NCI-H2171 treated with DMSO at 0.1 percent for 48 hours (cell line): ENCODE measurements around the gene GABRG3.

Experiments
- DNase-seq: peaks from one replicate; lab custom pipeline; 2025; lab: John Stamatoyannopoulos, UW

GABRG3 gene

DNA sequence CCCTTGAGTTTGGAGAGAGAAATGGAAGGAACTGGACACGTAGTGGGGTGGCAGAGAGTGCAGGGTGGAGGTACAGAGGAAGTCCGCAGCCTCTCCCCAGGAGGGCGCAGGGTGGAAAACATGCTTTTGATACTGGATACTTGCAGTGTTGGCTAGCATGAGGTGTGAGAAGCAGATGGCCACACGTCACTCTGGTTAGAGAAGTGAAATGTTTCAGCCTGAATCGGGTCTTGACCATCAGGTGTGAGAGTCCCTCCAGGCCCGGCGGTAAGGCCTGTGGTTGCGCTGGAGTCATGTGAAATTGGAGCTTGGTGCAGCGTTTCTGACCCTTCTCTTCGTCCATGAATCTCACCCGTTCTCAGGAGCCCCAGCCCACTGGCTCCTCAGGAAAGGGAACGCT, 93.1 kb downstream of the GABRG3 start:
- no peak for DNase-seq

DNA sequence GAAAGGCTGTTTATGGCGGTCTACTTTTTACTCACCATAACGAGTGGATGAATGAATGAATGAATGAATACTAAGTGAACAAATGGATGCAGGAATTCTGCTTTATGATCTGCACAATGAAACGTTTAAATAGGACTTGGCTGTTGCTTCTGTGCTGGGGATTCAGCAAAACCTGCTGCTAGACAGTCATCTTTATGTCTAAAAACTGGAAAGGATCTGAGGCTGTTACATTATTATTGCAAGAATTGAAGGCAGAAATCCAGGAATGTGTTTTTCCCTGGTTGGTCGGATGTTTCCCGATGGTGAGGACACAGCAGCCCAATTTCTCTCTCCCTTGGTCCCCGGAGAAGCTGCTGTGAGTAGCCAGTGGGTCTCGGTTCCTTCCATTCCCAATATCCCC, 94.2 kb downstream of the GABRG3 start:
- no peak for DNase-seq

DNA sequence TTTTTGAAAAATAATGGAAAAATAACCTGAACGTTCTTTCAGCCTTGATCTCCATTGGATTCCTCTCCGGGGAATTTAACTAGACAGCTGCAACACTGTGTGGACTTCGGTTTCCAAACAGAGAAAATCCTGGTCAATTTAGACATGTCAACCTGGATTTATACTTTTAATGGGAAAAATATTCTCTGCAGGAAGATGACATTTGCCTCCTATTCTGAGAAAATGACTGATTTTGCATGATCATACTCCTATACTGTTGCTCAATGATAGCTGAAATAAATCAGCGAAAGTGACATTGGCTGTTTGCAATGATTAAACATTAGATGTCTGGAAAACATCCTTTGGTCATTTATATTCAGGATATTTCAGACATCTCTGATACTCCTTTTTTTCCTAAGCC, 94.8 kb downstream of the GABRG3 start:
- no peak for DNase-seq

DNA sequence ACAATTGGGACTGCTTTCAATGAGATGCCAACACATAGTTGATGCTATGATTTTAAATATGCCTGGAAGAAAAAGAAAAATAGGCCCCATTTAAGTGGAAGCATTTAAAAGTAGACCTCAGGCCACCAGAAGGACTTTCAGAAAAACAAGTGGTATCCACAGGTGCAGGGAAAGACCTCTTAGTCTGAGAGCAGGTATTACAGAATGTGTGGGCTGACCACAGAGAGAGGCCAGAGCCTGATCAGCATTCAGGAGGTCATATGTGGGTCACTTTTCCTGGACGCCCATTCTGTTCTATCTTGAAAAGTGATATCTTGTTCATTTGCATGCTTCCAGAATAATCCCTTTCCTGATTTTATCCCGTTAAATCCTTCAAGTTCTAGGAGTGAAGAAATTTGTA, 95.5 kb downstream of the GABRG3 start:
- no peak for DNase-seq

DNA sequence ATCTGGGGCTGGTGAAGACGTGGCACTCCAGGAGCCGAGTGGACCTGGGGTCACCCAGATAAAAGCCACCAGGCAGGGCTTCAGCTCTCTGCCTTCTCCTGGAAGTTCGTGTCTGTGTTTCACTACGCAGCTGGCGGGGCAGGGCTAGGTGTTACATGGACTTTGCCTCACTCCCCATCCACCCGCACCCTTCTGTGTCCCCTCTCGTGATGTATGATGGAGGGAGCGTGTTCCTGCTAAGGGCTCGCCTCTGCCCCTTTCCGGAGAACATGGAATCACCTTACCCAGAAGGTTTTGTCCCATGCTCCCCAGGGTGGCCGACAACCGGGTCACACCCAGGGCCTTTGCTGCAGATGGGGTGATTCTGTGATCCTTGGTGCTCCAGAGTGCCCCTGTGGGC, 96.2 kb downstream of the GABRG3 start:
- DNase-seq: no peak

DNA sequence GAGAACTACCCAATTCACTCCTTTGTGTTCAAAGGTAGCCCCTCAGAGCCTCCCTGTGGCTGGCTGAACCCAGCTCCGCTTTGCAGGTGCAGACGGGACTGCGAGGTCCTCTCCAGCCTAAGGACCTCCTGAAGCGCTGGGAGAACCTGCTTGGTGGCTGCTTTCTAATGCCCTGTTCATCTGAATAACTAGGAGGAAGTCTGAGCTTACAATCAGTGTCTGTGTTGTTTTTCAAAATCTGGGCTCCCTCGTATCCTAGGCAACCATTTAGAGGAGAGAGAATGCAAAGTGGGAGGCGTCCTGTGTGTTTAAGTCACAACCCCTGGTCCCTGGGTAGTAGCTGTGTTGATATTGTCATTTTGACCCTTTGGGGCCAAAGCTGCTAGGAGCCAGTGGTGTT, 99.9 kb downstream of the GABRG3 start:
- no peak for DNase-seq

DNA sequence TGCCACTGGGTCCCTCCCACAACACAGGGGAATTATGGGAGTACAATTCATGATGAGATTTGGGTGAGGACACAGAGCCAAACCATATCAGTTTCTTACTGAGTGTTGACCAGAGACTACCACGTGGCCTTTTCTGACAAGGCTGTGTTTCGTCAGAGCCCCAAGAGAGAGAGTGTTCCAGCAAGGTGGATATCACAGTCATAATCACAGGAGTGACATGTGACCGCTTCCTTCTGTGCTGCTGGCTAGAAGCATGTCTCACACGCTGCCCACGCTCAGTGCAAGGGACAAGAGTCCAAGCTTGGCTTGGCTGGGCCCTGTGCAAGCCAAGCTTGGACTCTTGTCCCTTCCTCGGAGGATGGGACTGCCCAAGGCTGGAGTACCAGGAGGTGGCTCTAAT, 103.2 kb downstream of the GABRG3 start:
- DNase-seq: no peak

DNA sequence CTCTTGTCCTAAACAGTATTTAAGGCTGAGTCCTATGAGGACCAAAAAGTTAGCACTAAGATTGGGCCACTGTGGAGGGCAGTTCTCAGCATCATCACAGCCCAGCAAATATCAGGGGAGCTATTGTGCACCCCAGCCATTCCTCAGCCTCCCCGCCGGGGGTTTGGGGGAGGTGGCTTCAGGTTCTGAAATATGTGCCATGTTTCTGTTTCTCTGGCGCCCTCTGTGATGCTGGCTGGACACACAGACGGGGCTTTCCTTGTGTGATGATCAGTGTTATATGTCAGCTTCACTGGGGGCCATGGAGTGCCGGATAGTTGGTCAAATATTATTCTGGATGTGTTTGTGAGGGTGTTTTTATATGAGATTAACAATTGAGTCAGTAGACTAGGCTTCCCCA, 106.8 kb downstream of the GABRG3 start:
- DNase-seq: no peak

DNA sequence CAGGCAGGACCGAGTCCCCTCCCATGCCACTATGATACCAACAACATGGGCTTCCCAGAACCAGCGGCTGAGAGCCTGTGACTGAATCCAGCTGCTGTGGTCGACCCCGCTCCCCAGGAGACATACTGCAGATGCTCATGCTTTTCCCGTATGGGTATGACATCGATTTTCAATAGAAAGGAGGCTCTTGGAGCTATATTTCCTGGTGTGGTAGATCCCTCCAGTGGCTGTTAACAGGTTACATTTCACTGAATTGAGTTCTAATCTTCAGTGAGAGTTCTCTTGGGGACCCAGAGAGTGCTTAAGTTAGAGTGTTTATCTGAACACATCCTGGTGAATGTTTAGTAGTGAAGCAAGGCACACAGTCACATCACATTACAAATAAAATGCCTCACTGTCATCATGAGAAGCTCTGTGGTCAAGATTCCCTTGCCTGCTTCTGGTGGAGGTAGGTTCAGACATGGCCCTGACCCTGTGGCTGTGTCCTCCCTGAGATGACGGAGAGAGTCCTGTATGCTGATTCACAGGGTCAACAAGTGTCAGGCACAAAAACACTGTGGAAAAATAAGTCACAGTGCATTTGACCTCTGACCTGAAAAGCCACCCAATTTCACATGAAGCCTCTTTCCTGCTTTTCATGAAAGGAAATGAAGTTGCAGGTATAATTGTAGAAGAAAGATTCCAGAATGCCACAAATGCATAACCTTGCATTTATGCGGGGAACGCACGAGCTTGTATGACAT, 110.9 kb downstream of the GABRG3 start:
- no peak for DNase-seq

DNA sequence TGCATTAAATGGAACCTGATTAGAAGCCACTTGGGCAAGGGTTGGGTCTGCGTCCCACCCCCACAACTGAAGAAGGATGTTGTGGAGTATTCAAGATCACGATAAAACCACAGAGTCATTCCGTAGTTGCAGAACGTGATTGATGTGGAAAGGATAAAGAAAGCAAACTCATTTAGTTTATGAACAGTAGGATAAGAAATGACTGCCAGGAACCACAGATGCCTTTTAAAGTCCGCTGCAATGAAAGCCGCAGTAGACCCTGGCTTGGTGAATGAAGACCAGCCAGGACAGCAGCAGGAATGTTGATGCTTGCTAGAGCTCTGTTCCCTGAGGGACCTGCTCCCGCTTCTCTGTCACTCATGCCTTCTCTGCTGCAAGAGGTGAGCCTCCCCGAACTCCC, 111.5 kb downstream of the GABRG3 start:
- no peak for DNase-seq

DNA sequence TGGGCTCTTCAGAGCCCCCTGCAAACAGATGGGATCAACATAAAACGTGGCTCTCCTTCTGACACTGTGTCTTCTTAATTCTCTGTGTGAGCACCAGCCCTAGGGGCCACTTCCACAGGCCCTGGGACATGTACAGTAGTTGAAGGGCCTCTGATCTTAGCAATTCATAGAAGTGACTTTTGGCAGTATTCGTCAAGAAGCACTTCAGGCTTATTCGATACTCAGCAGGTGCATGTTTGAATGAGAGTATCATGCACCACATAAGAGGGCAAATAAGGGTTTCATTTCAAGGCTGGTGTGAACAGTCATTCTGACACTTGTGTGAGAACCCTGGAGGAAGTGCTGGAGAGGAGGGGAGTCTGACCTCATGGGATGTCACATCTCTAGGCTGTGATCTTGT, 113.9 kb downstream of the GABRG3 start:
- no peak for DNase-seq

DNA sequence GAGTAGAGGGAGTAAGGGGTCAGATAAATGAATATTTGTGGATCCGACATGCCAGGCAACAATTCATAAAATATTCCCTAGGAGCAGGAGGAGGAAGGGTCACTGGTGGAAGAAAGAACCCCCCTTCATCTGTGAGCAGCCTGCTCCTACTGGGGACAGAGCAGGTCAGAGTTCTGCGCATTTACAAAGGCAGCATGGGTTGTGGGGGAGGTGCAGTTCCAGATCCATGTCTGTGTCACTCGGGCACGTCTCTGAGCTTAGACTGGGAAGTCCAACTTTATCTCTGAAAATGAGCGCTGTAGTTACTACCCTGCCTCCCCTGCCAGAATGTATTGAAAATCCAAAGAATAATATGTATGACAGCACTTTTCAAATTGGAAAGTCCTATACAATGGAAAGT, 115.2 kb downstream of the GABRG3 start:
- no peak for DNase-seq

DNA sequence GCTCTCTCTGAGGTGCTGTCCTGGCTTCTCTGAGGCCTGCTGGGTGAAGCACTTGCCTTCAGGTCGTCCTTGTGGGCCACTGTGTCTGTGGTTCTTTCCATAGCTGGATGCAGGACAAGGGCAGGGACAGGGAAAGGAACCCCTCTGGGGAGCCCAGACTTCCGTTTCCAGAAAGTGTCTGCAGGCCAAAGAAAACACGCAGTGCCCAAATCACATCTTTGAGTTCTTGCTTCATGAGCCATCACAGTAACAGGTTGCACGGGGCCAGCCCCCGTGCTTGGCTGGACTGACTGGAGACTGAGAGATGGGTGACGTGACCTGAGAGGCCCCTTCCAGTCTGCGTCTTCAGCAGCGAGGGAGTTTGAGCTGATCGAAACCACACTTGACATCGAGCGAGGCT, 115.8 kb downstream of the GABRG3 start:
- no peak for DNase-seq

DNA sequence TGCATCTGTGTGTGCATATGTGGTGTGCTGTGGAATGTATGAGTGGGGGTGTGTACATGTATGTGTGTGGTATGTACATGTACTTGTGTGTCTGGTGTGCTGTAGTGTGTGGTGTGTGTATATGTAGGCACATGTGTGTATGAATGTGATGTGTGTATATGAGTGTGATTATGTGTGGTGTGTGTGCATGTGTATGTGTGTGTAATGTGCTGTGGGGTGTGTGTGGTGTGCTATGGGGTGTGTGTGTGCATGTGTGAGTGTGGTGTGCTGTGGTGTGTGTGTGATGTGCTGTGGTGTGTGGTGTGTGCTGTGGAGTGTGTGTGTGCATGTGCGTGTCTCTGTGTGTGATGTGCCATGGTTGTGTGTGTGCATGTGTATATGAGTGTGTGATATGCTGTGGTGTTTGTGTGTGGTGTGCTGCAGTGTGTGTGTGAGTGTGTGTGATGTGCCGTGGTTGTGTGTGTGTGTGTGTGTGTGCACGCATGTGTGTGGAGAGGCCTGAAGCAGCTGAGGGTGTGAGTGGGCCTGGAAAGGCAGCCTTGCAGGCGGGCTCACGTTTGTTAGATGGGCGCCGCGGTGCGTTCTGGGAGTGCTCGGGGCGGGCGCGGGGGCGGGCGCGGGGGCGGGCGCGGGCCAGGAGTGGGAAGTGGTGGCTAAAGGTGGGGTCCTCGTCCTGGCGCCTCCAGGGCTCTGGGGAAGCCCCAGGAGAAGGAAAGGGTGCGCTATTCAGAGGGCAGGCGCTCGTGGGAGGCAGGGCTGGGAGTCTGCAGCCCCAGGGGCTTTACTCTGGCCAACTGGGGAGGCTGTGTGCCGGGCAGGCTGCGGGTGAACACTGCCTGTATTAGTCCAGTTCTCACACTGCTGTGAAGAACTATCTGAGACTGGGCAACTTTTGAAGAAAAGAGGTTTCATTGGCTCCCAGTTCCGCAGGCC, 116.9 kb downstream of the GABRG3 start:
- no peak for DNase-seq

DNA sequence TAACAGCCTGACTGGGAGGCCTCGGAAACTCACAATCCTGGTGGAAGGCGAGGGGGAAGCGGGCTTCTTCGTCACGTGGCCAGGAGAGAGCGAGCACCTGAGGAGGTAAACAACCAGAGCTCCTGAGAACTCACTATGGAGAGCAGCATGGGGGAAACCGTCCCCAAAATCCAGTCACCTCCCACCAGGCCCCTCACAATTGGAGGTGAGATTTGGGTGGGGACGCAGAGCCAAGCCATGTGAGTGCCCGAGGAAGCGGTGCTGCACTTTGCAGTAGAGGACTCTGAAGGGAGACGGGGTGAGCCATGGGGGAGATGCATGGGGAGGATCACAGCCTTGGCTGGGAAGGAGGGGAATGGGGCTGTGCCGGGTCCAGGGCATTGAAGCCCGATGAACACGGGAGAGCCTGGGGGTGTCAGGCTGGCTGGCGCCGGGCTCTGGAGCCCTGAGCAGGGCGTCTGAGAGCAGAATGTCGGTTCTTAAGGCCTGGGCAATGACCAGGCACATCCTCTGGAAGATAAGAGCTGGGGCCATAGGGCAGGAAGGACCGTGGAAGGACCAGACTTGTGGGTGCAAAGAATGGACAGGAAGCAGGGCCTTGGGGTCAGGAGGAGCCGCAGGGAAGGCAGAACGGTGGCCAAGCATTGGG, 117.7 kb downstream of the GABRG3 start:
- no peak for DNase-seq

DNA sequence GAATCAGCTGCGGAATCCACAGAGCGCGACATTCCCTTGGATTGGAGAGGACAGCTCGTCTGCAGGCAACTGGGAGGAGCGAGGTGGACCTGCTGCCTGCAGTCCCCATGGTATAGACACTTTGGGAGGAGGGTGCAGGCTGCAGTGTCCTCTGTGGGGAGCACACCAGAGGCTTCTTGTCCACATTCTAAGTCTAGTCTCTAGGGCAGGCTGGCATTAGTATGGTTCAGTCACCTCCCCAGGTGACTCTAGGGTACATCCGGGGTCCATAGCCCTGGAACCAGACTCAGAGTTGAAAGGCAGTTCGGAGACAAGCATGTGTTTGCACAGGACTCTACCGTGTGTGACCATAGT, 118.2 kb downstream of the GABRG3 start:
- no peak for DNase-seq

DNA sequence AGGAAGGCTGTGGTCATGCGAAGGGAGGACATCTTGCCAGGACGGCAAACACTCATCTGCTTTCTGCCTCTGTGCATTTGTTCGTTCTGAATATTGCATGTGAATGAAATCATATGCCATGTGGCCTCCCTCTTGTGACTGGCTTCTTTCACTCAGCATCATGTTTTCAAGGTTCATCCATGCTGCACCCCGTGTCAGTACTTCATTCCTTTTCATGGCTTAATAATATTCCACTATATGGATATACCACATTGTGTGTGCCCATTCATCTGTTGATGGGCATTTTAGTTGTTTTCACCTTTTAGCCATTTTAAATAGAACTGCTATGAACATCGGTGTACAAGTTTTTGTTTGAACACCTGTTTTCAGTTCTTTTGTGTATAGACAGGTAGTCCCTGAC, 118.7 kb downstream of the GABRG3 start:
- no peak for DNase-seq

DNA sequence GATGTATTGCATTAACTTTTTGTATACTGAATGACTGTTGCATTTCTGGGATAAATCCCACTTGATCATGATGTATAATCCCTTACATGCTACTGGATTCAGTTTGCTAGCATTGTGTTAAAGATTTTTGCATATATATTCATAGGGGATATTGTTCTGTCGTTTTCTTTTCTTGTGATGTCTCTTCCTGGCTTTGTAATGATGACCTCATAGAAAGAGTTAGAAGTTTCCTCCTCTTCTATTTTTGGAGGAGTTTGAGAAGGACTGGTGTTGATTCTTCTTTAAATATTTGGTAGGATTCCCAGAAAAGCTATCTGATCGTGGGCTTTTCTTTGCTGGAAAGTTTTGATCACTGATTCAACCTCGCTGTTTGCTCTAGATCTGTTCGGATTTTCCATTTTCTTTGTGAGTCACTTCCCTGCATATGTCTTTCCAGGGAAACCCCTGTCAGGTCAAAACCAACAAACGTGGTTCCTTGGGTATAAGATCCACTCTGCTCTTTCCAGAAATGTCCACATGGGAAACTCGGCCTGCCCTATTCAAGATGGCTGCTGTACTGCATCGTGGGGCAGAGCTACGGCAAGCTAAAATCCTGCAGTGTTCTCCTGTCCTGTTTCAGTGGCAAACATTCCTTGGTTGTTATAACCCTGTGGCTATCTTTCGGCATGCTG, 120.4 kb downstream of the GABRG3 start:
- DNase-seq: no peak

DNA sequence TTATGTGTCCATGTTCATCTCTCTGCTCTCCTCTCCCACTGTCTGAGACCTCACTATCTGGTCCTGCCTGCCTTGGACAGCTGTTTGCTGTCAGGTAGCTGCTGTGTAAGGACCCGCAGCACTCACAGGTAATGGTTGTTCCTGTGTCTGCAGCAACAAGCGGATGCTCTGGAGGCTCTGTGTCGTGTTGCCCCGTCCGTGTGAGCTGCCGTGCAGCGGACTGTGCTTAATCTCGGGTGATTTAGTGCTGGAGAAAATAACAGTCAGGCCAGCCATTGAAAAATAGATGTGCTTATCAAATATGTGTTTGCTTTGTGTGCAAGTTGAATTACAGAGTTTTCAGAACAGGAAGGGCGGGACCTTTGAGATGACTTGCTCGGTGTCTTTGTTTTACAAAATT, 121.4 kb downstream of the GABRG3 start:
- peak; percentile 9 for DNase-seq

DNA sequence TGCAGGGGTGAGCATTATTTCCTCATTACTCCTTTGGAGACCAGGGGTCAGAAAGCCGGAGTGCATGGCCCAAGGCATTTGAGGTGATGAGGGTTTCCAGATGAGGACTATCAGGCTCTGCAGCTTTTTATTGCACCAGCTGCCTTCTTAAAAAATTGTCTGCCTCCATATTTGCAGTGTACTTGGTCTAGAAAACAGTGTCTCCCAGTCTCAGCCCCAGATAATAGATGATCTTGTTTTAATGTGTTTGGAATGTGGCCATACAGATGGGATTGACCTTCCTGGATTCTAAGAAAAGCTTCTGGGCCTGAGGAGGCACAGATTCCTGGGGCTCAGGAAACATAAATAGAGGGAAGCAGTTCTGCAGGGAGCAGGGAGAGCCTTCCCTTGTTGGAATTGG, 123.3 kb downstream of the GABRG3 start:
- DNase-seq: no peak

DNA sequence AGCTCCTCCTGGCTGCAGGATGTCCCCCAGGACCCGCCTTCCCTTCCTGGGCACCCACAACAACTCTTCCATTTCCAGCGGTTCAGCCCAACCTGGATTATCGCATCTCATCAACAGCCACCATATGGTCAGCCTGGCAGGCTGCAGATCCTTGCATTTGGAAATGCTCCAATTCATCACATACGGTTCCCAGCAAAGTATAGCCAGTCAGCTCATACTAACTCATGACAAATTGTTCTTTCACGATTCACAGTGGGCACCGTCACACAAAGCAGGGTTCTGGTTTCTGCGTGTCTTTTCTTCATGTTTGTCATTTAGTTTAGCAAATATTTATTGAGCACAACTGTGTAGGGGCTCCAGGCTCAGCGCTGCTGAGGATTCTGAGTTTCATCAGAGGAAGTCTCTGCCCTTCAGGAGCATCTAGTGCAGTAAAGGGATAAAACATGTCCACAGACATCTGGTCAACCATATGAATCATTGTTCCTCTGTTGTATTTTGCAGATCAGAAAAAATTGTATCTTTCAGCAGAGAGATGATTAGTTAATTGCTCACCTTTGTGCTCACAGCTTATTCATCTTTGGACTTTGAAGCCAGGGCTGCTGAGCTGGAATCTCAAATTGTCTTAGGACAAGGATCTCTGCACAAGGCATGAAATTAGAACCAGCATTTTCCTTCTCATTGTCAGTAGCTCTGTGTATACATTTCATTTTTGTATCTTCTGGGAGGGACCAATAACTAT, 125.1 kb downstream of the GABRG3 start:
- peak; percentile 88 for DNase-seq

DNA sequence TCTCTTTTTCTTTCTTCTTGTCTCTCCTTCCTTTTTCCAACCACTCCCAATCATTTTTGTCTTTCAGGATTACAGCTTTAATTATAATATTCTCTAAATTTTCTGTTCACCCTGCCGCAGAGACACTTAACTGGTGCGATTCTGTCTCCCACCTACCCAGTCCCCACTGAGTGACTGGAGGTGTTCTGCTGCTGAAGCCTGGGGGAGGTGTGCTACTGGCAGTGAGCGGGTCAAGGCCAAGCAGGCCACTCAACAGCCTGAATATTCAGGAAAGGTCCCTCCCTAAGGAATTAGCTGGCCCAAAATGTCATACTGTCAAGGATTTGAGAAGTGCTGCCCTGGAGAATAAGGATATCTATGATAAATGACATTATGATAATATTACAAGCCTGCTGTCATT, 126.5 kb downstream of the GABRG3 start:
- DNase-seq: no peak
